H9 (cell line): ENCODE results near the gene RETSAT. TPM values are rescaled to one million over a fixed set of nuclear protein-coding genes. Genes with fewer than 3 reads are reported as not detected.

ENCODE experiments used
- DNase-seq: peaks from one replicate; pipeline ENCODE4 v3.0.0-alpha.2; 2017
- H2AFZ ChIP-seq: one replicate; pipeline ENCODE4 v1.6.1; 2013; ENCODE audit warnings: mild to moderate bottlenecking, low read length, control low read depth, moderate library complexity
- H2AK5ac ChIP-seq: 2 replicates; pipeline ENCODE4 v1.6.1; 2013; ENCODE audit warnings: low read length, control low read depth, mixed read lengths; ENCODE audit not compliant: insufficient read length
- H2BK120ac ChIP-seq: one replicate; pipeline ENCODE4 v1.6.1; 2013; ENCODE audit warnings: low read depth, mild to moderate bottlenecking, low read length, control low read depth, inconsistent platforms; ENCODE audit not compliant: poor library complexity, severe bottlenecking
- H2BK12ac ChIP-seq: 2 replicates; pipeline ENCODE4 v1.6.1; 2013; ENCODE audit warnings: low read length, control low read depth, mixed read lengths, low read depth; ENCODE audit not compliant: insufficient read length
- H2BK15ac ChIP-seq: 2 replicates; pipeline ENCODE4 v1.6.1; 2013; ENCODE audit warnings: low read depth, low read length, control low read depth
- H2BK20ac ChIP-seq: one replicate; pipeline ENCODE4 v1.6.1; 2013; ENCODE audit warnings: low read depth, mild to moderate bottlenecking, low read length, control low read depth, inconsistent platforms; ENCODE audit not compliant: poor library complexity, severe bottlenecking
- H2BK5ac ChIP-seq: 2 replicates; pipeline ENCODE4 v1.6.1; 2013; ENCODE audit warnings: low read length, control low read depth, mixed read lengths; ENCODE audit not compliant: insufficient read length
- H3K14ac ChIP-seq: 2 replicates; pipeline ENCODE4 v1.6.1; 2013; ENCODE audit warnings: low read length, control low read depth; ENCODE audit not compliant: insufficient read depth
- H3K18ac ChIP-seq: 2 replicates; pipeline ENCODE4 v1.6.1; 2013; ENCODE audit warnings: low read depth, mild to moderate bottlenecking, mixed read lengths, low read length, control low read depth; ENCODE audit not compliant: insufficient read length
- H3K23ac ChIP-seq: 2 replicates; pipeline ENCODE4 v1.6.1; 2013; ENCODE audit warnings: low read length, control low read depth, mixed read lengths, low read depth; ENCODE audit not compliant: insufficient read length
- H3K23me2 ChIP-seq: 2 replicates; pipeline ENCODE4 v1.6.1; 2013; ENCODE audit warnings: low read depth, mild to moderate bottlenecking, mixed read lengths, low read length, control low read depth; ENCODE audit not compliant: insufficient read length, poor library complexity, severe bottlenecking
- H3K27ac ChIP-seq: 2 replicates; pipeline ENCODE4 v1.5.1; 2013; ENCODE audit warnings: low read length, control low read depth, mixed read lengths, low read depth; ENCODE audit not compliant: insufficient read length
- H3K27me3 ChIP-seq: 2 replicates; pipeline ENCODE4 v1.6.1; 2013; ENCODE audit warnings: low read length, control low read depth, inconsistent platforms; ENCODE audit not compliant: insufficient read depth
- H3K4ac ChIP-seq: 2 replicates; pipeline ENCODE4 v1.6.1; 2013; ENCODE audit warnings: low read depth, mild to moderate bottlenecking, control low read depth, inconsistent platforms, low read length, moderate library complexity
- H3K4me1 ChIP-seq: 2 replicates; pipeline ENCODE4 v1.6.1; 2013; ENCODE audit warnings: low read length, control low read depth, inconsistent platforms; ENCODE audit not compliant: insufficient read depth
- H3K4me2 ChIP-seq: 2 replicates; pipeline ENCODE4 v1.6.1; 2013; ENCODE audit warnings: low read length, control low read depth, mixed read lengths; ENCODE audit not compliant: insufficient read length, insufficient read depth
- H3K56ac ChIP-seq: 2 replicates; pipeline ENCODE4 v1.6.1; 2013; ENCODE audit warnings: low read depth, mild to moderate bottlenecking, mixed read lengths, low read length, control low read depth; ENCODE audit not compliant: insufficient read length
- H3K79me1 ChIP-seq: 2 replicates; pipeline ENCODE4 v1.6.1; 2013; ENCODE audit warnings: low read depth, mild to moderate bottlenecking, moderate library complexity, low read length, control low read depth, inconsistent platforms; ENCODE audit not compliant: insufficient read depth, poor library complexity, severe bottlenecking
- H3K79me2 ChIP-seq: 2 replicates; pipeline ENCODE4 v1.6.1; 2013; ENCODE audit warnings: low read length, control low read depth, inconsistent platforms; ENCODE audit not compliant: insufficient read depth
- H3K9ac ChIP-seq: 2 replicates; pipeline ENCODE4 v1.6.1; 2013; ENCODE audit warnings: low read length, control low read depth, mixed read lengths; ENCODE audit not compliant: insufficient read length; ENCODE audit errors: extremely low read depth
- H3K9me3 ChIP-seq: one replicate; pipeline ENCODE4 v1.6.1; 2013; ENCODE audit warnings: low read depth, low read length, inconsistent platforms; ENCODE audit not compliant: control insufficient read depth
- H3T11ph ChIP-seq: one replicate; pipeline ENCODE4 v1.6.1; 2013; ENCODE audit warnings: mild to moderate bottlenecking, low read length, control low read depth, inconsistent platforms
- H4K20me1 ChIP-seq: one replicate; pipeline ENCODE4 v1.6.1; 2013; ENCODE audit not compliant: control insufficient read depth, insufficient read length, insufficient read depth
- H4K5ac ChIP-seq: 2 replicates; pipeline ENCODE4 v1.6.1; 2013; ENCODE audit warnings: low read depth, mild to moderate bottlenecking, mixed read lengths, low read length, control low read depth; ENCODE audit not compliant: insufficient read length
- H4K8ac ChIP-seq: replicated peaks from 2 replicates; pipeline ENCODE4 v1.6.1; 2013; ENCODE audit warnings: low read length, control low read depth, mixed read lengths, low read depth; ENCODE audit not compliant: insufficient read length
- H4K91ac ChIP-seq: 2 replicates; pipeline ENCODE4 v1.6.1; 2013; ENCODE audit warnings: low read depth, mild to moderate bottlenecking, moderate library complexity, mixed read lengths, low read length, control low read depth; ENCODE audit not compliant: insufficient read length
- H3K27ac Mint-ChIP-seq, 3 experiments: 2 replicates in 2 of 3; 3 replicates in 1 of 3; pipeline ENCODE4 v1.8.0; 2020 to 2021; ENCODE audit warnings: mixed read lengths in 3 of 3, mild to moderate bottlenecking in 1 of 3, moderate library complexity in 1 of 3
- H3K27me3 Mint-ChIP-seq: 2 replicates; pipeline ENCODE4 v1.8.0; 2021; ENCODE audit warnings: low read depth, mild to moderate bottlenecking, moderate library complexity, mixed read lengths
- H3K36me3 Mint-ChIP-seq, 3 experiments: 2 replicates in 2 of 3; 3 replicates in 1 of 3; pipeline ENCODE4 v1.8.0; 2020 to 2021; ENCODE audit warnings: low read depth in 3 of 3, mixed read lengths in 3 of 3; ENCODE audit not compliant: insufficient read depth in 1 of 3
- H3K4me1 Mint-ChIP-seq, 2 experiments: 2 replicates each; pipeline ENCODE4 v1.8.0; 2020; ENCODE audit warnings: mixed read lengths in 2 of 2
- H3K4me3 Mint-ChIP-seq, 2 experiments: 2 replicates in 1 of 2; 3 replicates in 1 of 2; pipeline ENCODE4 v1.8.0; 2020 to 2021; ENCODE audit warnings: mild to moderate bottlenecking in 2 of 2, mixed read lengths in 2 of 2, moderate library complexity in 1 of 2
- H3K9me3 Mint-ChIP-seq, 2 experiments: 2 replicates in 1 of 2; 3 replicates in 1 of 2; pipeline ENCODE4 v1.8.0; 2020; ENCODE audit warnings: mild to moderate bottlenecking in 2 of 2, mixed read lengths in 2 of 2, moderate library complexity in 1 of 2
- CTCF ChIP-seq: fragments of 200-600 bp; sonication (generic); conservative IDR thresholded peaks from 3 replicates; pipeline ENCODE4 v1.8.0; 2021; ENCODE audit warnings: antibody characterized with exemption, mild to moderate bottlenecking
- WGBS: extraction: QIAGEN DNeasy Blood & Tissue Kit; methylation state at CpG from one replicate; pipeline ENCODE4 v1.1.7; 2013; ENCODE audit warnings: missing lambda C conversion rate, low lambda C conversion rate, mixed read lengths; ENCODE audit not compliant: insufficient read length; ENCODE audit errors: extremely low coverage; 5-methylcytosine and 5-hydroxymethylcytosine counted together
- long read RNA-seq: library from polyadenylated mRNA; unstranded; transcript quantifications from one replicate; pipeline ENCODE4 v2.0.0, GENCODE V29; 2020
- total RNA-seq: library from RNA; stranded (reverse); gene quantifications from 2 replicates; pipeline ENCODE4 v1.2.1, GENCODE V29; 2021

The RETSAT gene
- 14.7 and 16.7 TPM in 2 replicates for total RNA-seq
- long read RNA-seq, transcript RETSAT-201 (11 exons, 3,100 nt) = major isoform, 11 of 16 reads
- long read RNA-seq, partial matches to known transcripts = 1 of 16 reads
- long read RNA-seq, other reads (novel, unspliced or antisense) = 4 of 16 reads

GRCh38 chr2:85354286-85355072 lies at the start of gene RETSAT, which contains the start of gene ELMOD3:
Gene RETSAT, minus strand, starts transcription at chr2:85354528. Its CDS starts 21 bp downstream, at chr2:85354507.
Gene ELMOD3, plus strand, starts transcription at chr2:85354769. Its CDS starts 2,430 bp downstream, at chr2:85357199.
- Histone ChIP-seq H2AK5ac (no peak within 1 kb of the TSS), H3K27ac (no peak within 1 kb of the TSS), H4K5ac (no peak within 1 kb of the TSS), H3K23me2 (peaks cover 12% of the 10 kb centered on the region), H3K9ac (peak within 1 kb of the TSS; percentile 71), H3K79me1 (no peaks in the 10 kb centered on the region), H3K9me3 (no peaks in the 10 kb centered on the region), H3K4ac (no peak within 1 kb of the TSS), H2AFZ (peak within 1 kb of the TSS; percentile 56), H3K27me3 (no peaks in the 10 kb centered on the region), H2BK120ac (no peak within 1 kb of the TSS), H4K91ac (no peak within 1 kb of the TSS), H3K4me2 (peak within 1 kb of the TSS; percentile 89), H2BK12ac (no peak within 1 kb of the TSS), H2BK20ac (no peak within 1 kb of the TSS), H4K20me1 (no peaks in the 10 kb centered on the region), H3K56ac (no peak within 1 kb of the TSS), H2BK15ac (no peak within 1 kb of the TSS), H3K4me1 (no peaks in the 10 kb centered on the region), H3K18ac (no peak within 1 kb of the TSS), H3K23ac (no peak within 1 kb of the TSS), H3K79me2 (no peaks in the 10 kb centered on the region), H3K14ac (no peak within 1 kb of the TSS; the same call in 1 of the 2 replicates), H2BK5ac (no peak within 1 kb of the TSS), H3T11ph (no peak within 1 kb of the TSS), H4K8ac (no peak within 1 kb of the TSS)
- Mint-ChIP-seq H3K4me1 (peaks cover 5 to 12% of the 10 kb centered on the region in 2 experiments; a peak in 3 of 4 replicates), H3K27ac (peak within 1 kb of the TSS in 2 of 3 experiments; percentile 95; a peak in 6 of 7 replicates), H3K27me3 (no peaks in the 10 kb centered on the region), H3K4me3 (peak within 1 kb of the TSS; percentile 91 to 99), H3K36me3 (peaks cover 12 to 27% (median 16%) of the 10 kb centered on the region in 3 experiments; a peak in 6 of 7 replicates), H3K9me3 (no peaks in the 10 kb centered on the region)
- TF ChIP-seq CTCF = no peak
- DNase-seq = peak; percentile 98
- WGBS = no CpG with 5 or more reads among the region's 42 CpGs
